Activated naive CD4-positive, alpha-beta T cell treated with anti-CD3 and anti-CD28 coated beads, Interleukin-2, amount 10 ng/mL, durations not matched to agents 5 hours and 36 hours (primary cell): Measurements from ENCODE around the gene DUSP9. TPM values are rescaled to one million over a fixed set of nuclear protein-coding genes. Genes with fewer than 3 reads are reported as not detected.

Experiments used
- total RNA-seq, 2 experiments: library from RNA; stranded (reverse); gene quantifications; one replicate each; pipeline ENCODE4 v1.2.3, GENCODE V29; 2021

Gene DUSP9
- total RNA-seq = not detected

GRCh38 chrX:153646620-153647373, at the start of gene DUSP9:
DUSP9 (plus strand) TSS chrX:153647203; CDS start chrX:153647954, 751 bp downstream.

DNA sequence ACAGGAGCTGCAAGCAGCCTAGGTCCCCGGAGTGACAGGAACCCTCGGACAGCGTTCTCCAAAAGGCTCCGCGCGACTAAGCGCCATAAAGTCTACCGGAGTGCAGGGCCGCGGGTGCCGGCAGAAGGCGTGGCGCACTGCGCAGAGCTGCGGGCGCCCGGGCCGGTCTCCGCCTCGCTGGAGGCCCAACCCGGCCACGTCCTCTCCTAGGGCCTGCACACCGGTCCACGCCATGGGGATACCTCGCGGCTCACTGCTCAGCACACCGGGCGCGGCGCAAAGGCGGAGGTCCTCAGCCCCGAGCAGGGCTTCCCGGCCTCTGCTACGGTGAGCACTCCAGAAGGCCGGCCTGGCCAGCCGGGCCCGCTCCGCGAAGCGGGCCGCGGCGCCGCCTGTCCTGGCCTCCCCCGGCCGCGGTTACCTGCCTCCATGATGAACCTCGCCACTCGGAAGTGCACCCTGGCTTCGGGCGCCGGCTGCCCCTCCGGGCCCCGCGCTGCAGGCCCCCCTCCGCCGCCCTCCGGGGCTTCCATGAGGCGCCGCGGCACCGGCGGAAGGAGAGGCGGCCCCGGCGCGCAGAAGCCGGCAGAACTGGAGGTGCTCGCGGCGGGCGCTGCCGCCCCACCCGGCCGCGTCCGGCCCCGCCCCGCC, 48.3 kb upstream of the DUSP9 start, which contains the start of gene CCNQ:
CCNQ (minus strand) TSS at position 599 of the 651 bp plus-strand sequence; CDS start at position 533, 66 bp downstream.

DNA sequence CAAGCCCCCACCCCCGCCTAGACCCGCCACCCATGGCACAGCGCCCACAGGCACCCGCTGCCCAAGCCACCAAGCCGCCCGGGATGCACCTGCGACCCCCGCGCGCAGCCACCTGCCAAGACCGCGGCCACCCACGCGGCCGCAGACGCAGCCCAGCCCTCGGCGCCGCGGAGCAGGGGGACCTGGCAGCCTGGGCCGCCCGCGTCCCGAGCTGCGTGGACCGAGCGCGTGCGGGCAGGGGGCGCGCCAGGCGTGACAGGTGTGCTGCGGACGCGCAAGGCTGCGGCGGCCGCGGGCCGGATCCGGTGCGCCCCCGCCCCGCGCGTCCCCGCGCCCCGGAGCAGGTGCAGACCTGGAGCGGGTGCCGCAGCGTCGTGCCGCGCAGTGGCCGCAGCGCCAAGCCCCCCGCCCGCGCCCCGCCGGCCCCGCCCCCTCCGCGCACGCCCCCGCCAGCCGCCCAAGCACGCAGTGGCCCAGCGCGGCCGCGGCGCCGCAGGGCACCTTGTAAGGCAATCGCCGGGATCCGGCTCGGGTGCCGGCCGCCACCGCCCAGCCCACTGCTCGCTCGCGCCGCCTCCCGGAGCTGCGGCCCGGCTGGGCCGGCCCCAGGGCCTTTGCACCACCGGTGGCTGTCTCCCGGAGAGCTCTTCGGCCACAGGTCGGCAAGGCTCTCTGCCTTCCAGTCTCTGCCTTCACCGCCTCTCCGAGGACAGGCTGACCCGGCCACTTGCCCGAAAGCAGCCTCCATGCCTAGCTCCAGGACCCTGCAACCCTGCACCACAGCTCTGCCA, 26.6 kb downstream of the DUSP9 start, which contains the start of gene PNCK:
PNCK (minus strand) TSS at position 386 of the 791 bp plus-strand sequence. CDS start 737 bp downstream, outside the sequence.

DNA sequence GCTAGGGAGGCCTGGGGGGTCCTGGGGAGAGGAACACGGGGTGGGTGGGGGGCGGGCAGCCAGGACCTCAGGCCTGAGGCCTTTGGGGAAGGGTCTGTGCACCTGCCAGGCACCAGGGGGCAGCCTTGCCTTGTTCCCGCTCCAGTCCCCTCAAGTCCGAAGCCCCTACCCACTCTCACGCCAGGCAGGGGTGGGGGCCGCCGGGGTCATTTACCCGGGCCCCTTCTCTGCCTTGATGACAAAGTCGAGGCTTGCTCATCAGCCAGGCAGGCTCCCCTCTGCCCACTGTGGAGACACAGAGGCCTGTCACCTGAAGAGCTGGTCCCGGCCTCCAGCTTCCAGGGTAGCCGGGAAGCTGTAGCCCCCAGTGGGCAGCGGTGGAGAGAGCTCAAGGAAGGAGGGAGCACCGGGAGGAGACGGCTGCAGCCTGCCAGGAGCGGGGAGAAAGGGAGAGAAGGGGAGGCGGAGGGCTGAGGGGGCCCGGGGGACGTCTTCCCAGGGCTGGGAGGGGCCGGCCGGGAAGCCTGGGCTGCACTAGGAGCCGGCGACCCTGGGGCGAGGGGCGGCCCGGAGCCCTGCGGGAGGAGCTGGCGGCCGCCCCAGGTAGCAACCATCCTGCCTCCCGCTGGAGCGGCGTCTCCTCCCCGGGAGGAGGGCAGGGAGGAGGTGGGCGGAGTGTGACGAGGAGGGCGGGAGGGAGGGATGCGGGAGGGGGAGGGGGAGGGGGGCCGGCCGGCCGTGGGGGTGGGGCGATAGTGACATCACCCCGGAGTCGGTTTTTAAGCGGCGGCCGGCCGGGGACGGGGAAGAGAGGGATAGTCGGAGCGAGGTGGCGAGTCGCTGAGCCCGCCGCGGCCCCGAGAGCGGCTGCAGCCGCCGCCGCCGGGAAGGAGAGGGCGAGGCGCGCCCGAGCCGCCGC, 40.4 kb downstream of the DUSP9 start, which contains the start of gene SLC6A8:
SLC6A8 (plus strand) TSS at position 806 of the 919 bp plus-strand sequence. CDS start 649 bp downstream, outside the sequence.

Other genes starting within 250 kb of the DUSP9 start
- gene PNMA6E, start 245.9 kb upstream of the DUSP9 start, total RNA-seq = not detected
- 1 to 10 TPM; 1.0 to 1.3 TPM for gene ZFP92, start 235.7 kb upstream of the DUSP9 start, total RNA-seq
- gene TREX2, start 201.1 kb upstream of the DUSP9 start, total RNA-seq = 1 to 10 TPM; 2.4 TPM
- gene HAUS7, start 176.6 kb upstream of the DUSP9 start, total RNA-seq = 10 to 100 TPM; 38.7 to 39.3 TPM
- under 1 TPM in 1 of 2 experiments, not detected in 1; 0.17 TPM for gene BGN, start 152.2 kb upstream of the DUSP9 start, total RNA-seq
- under 1 TPM in 1 of 2 experiments, not detected in 1; 0.05 TPM for gene ATP2B3, start 129.6 kb upstream of the DUSP9 start, total RNA-seq
- gene CCNQ, start 48.1 kb upstream of the DUSP9 start, total RNA-seq = 10 to 100 TPM; 22.9 to 23.6 TPM
- gene PNCK, start 26.6 kb downstream of the DUSP9 start, total RNA-seq = under 1 TPM; 0.43 to 0.87 TPM
- gene SLC6A8, start 40.7 kb downstream of the DUSP9 start, total RNA-seq = 1 to 10 TPM; 1.4 to 1.5 TPM
- gene BCAP31, start 77.2 kb downstream of the DUSP9 start, total RNA-seq = 100 to 1,000 TPM; 139 TPM
- 10 to 100 TPM; 13.2 to 13.8 TPM for gene ABCD1, start 77.7 kb downstream of the DUSP9 start, total RNA-seq
- gene PLXNB3, start 117.0 kb downstream of the DUSP9 start, total RNA-seq = under 1 TPM; 0.05 to 0.55 TPM
- not detected for gene SRPK3, start 133.8 kb downstream of the DUSP9 start, total RNA-seq
- 10 to 100 TPM; 61.1 to 63.0 TPM for gene IDH3G, start 147.2 kb downstream of the DUSP9 start, total RNA-seq
- 100 to 1,000 TPM; 227 to 246 TPM for gene SSR4, start 147.5 kb downstream of the DUSP9 start, total RNA-seq
- gene PDZD4, start 183.3 kb downstream of the DUSP9 start, total RNA-seq = 1 to 10 TPM; 1.1 to 1.5 TPM
- 1 to 10 TPM in 1 of 2 experiments, under 1 TPM in 1; 0.55 to 2.4 TPM for gene L1CAM, start 239.0 kb downstream of the DUSP9 start, total RNA-seq